Measurements from ENCODE around the gene GRK6. TPM values are rescaled to one million over a fixed set of nuclear protein-coding genes. Genes with fewer than 3 reads are reported as not detected.

GRK6 gene
- total RNA-seq, 1 experiment from 2014 or later: 82.3 TPM

DNA sequence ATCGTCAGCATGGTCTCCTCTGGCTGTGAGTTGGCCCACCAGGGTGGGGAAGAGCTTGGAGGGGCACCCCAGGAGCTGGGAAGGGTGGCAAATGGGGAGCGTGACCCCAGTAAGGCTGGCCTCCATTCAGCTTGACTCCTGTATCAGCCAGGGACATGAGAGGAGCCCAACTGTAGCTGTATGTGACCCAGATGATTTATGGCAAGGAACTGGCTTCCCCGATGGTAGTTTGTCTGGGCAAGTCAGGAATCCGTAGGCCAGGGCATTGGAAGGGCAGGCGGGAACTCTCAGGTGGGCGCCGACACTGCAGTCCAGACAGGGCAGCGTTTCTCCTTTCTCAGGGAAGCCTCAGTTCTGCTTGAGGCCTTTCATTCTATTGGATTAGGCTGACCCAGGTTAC lies 39.9 kb upstream of the GRK6 start:
- no TSS peak for BruUV-seq (replicated peaks)
- no peaks in the 10 kb centered on the region for H4K20me1 ChIP-seq (ENCODE audit: insufficient read depth)
- DNase-seq: no peak
- H3K9me2 ChIP-seq (ENCODE audit: insufficient read depth): no peaks in the 10 kb centered on the region
- H2AFZ ChIP-seq: no peak overlapping the region
- H3K4me1 ChIP-seq (replicated peaks; ENCODE audit: insufficient read depth): peaks cover 35% of the 10 kb centered on the region
- ChIA-PET POLR2A (ENCODE audit: unreplicated experiment) (interaction anchor here (0.6 kb wide), 1 partner anchor 47 kb away, joined by 4 read pairs; no protein-coding TSS in a partner anchor), CTCF (no interaction called here)
- no peaks in the 10 kb centered on the region for H3K9me3 ChIP-seq (ENCODE audit: insufficient read depth, low read depth)
- no peak overlapping the region for H3K4me3 ChIP-seq
- H3K4me2 ChIP-seq: no peak overlapping the region
- H3K27ac ChIP-seq: no peak overlapping the region
- peaks cover 26% of the 10 kb centered on the region for H3F3A ChIP-seq (ENCODE audit: insufficient read depth, low read depth)
- no peaks in the 10 kb centered on the region for H3K79me2 ChIP-seq (ENCODE audit: low read depth)
- intact Hi-C loops (cut with micrococcal nuclease; ENCODE audit: unreplicated experiment): no loop called here
- H3K36me3 ChIP-seq (ENCODE audit: low read depth): no peaks in the 10 kb centered on the region
- no peaks in the 10 kb centered on the region for H3K27me3 ChIP-seq (ENCODE audit: insufficient read depth, low read depth)
- TF ChIP-seq, protein P1, sequence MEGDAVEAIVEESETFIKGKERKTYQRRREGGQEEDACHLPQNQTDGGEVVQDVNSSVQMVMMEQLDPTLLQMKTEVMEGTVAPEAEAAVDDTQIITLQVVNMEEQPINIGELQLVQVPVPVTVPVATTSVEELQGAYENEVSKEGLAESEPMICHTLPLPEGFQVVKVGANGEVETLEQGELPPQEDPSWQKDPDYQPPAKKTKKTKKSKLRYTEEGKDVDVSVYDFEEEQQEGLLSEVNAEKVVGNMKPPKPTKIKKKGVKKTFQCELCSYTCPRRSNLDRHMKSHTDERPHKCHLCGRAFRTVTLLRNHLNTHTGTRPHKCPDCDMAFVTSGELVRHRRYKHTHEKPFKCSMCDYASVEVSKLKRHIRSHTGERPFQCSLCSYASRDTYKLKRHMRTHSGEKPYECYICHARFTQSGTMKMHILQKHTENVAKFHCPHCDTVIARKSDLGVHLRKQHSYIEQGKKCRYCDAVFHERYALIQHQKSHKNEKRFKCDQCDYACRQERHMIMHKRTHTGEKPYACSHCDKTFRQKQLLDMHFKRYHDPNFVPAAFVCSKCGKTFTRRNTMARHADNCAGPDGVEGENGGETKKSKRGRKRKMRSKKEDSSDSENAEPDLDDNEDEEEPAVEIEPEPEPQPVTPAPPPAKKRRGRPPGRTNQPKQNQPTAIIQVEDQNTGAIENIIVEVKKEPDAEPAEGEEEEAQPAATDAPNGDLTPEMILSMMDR (conservative IDR thresholded peaks at IDR 0.05): no peak
- TF ChIP-seq EZH2 (IDR thresholded peaks at IDR 0.05; ENCODE audit: low read depth): no peak

DNA sequence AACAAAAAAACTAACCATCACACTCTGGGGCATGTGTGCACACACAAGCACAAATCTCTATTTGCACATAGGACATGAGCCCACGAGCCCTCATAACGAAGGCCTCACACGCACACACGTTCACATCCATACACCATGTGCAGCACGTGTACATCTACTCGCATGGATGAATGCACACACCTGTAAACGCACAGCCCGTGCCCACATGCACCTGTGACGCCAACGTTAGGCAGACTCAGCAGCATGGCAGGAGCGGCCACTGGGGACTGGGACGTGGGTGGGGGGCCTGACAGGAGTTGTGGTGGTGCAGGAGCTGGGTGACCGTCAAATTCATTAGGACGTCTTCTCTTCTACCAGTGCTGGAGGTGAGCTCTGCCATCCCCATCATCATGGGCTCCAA lies 39.1 kb upstream of the GRK6 start:
- no peaks in the 10 kb centered on the region for H3K9me2 ChIP-seq (ENCODE audit: insufficient read depth)
- H3K4me1 ChIP-seq (replicated peaks; ENCODE audit: insufficient read depth): peaks cover 35% of the 10 kb centered on the region
- peaks cover 26% of the 10 kb centered on the region for H3F3A ChIP-seq (ENCODE audit: insufficient read depth, low read depth)
- no peak overlapping the region for H2AFZ ChIP-seq
- ChIA-PET POLR2A (ENCODE audit: unreplicated experiment) (no interaction called here), CTCF (no interaction called here)
- no peak for TF ChIP-seq EZH2 (IDR thresholded peaks at IDR 0.05; ENCODE audit: low read depth)
- TF ChIP-seq, protein P1 (conservative IDR thresholded peaks at IDR 0.05): no peak
- no peaks in the 10 kb centered on the region for H3K27me3 ChIP-seq (ENCODE audit: insufficient read depth, low read depth)
- H3K9me3 ChIP-seq (ENCODE audit: insufficient read depth, low read depth): no peaks in the 10 kb centered on the region
- no peak overlapping the region for H3K4me3 ChIP-seq
- intact Hi-C loops (cut with micrococcal nuclease; ENCODE audit: unreplicated experiment): no loop called here
- no peak overlapping the region for H3K27ac ChIP-seq
- no peak for DNase-seq
- BruUV-seq (replicated peaks): no TSS peak
- H4K20me1 ChIP-seq (ENCODE audit: insufficient read depth): no peaks in the 10 kb centered on the region
- H3K79me2 ChIP-seq (ENCODE audit: low read depth): no peaks in the 10 kb centered on the region
- no peaks in the 10 kb centered on the region for H3K36me3 ChIP-seq (ENCODE audit: low read depth)
- no peak overlapping the region for H3K4me2 ChIP-seq

DNA sequence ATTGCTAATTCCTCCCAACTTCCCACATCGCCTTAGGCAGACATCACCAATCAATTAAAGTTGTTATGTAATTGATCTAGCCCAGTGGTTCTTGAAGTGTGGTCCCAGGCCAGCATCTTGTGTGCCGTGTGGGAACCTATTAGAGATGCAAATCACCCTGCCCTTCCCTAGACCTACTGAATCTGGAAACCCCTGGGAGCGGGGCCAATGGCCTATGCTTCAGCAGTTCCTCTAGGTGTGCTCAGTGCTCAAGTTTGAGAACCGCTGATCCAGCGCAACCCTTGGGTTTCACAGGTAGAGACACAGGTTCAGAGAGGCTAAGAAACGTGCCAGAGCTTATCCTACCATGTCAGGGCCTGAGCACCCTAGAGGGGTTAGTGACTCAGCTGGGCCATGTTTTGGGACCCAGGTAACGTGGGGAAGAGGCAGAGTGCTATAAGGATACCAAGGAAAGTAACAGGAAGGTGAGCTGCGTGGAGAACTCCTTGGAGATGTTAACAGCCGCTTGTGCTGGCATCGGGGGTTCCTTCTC lies 37.9 kb upstream of the GRK6 start:
- Histone ChIP-seq H3K4me2 (peak overlapping the region; percentile 75), H3K4me1 (replicated peaks; ENCODE audit: insufficient read depth) (peaks cover 35% of the 10 kb centered on the region), H3K36me3 (ENCODE audit: low read depth) (no peaks in the 10 kb centered on the region), H2AFZ (no peak overlapping the region), H3K27ac (peak overlapping the region; percentile 96), H3K9me2 (ENCODE audit: insufficient read depth) (no peaks in the 10 kb centered on the region), H3F3A (ENCODE audit: insufficient read depth, low read depth) (peaks cover 26% of the 10 kb centered on the region), H3K9me3 (ENCODE audit: insufficient read depth, low read depth) (no peaks in the 10 kb centered on the region), H3K27me3 (ENCODE audit: insufficient read depth, low read depth) (no peaks in the 10 kb centered on the region), H3K4me3 (no peak overlapping the region; the same call in 1 of the 2 replicates), H4K20me1 (ENCODE audit: insufficient read depth) (no peaks in the 10 kb centered on the region), H3K79me2 (ENCODE audit: low read depth) (no peaks in the 10 kb centered on the region)
- intact Hi-C loops (cut with micrococcal nuclease; ENCODE audit: unreplicated experiment): loop anchor here (2.0 kb wide), 1 partner anchor 274 kb away; no protein-coding TSS in a partner anchor
- TF ChIP-seq EZH2 (IDR thresholded peaks at IDR 0.05; ENCODE audit: low read depth): no peak
- TF ChIP-seq, protein P1 (conservative IDR thresholded peaks at IDR 0.05): no peak
- POLR2A ChIA-PET (ENCODE audit: unreplicated experiment): interaction anchor here (1.7 kb wide), 1 partner anchor 18 kb away, joined by 16 read pairs; no protein-coding TSS in a partner anchor
- DNase-seq: no peak
- CTCF ChIA-PET: interaction anchor here (2.2 to 2.3 kb wide), 3 partner anchors 10 to 59 kb away, joined by 10 to 42 read pairs (median 17); no protein-coding TSS in a partner anchor
- no TSS peak for BruUV-seq (replicated peaks)
